Osteoblast (primary cell): ENCODE measurements around the gene TREH. TPM values are rescaled to one million over a fixed set of nuclear protein-coding genes. Genes with fewer than 3 reads are reported as not detected.
"Not testable (repeated sequence)": the region's sequence is repeated elsewhere in the genome, so short reads cannot be mapped to it uniquely, and the experiment has no call there.

Source experiments
- DNase-seq: peaks from one replicate; pipeline ENCODE4 v3.0.0; 2011; ENCODE audit warnings: low spot score, mixed read lengths; ENCODE audit not compliant: insufficient read length; ENCODE audit errors: missing footprints
- H2AFZ ChIP-seq: 2 replicates; pipeline ENCODE4 v1.6.0; 2011; ENCODE audit warnings: mild to moderate bottlenecking, low read length
- H3K27ac ChIP-seq: 2 replicates; pipeline ENCODE4 v1.5.1; 2011; ENCODE audit warnings: mild to moderate bottlenecking, low read depth, low read length, moderate library complexity
- H3K27me3 ChIP-seq: 2 replicates; pipeline ENCODE4 v1.6.0; 2012; ENCODE audit warnings: mild to moderate bottlenecking, control low read depth, inconsistent platforms, low read length, moderate library complexity; ENCODE audit not compliant: insufficient read depth
- H3K36me3 ChIP-seq: 2 replicates; pipeline ENCODE4 v1.5.1; 2011; ENCODE audit warnings: mild to moderate bottlenecking, low read length, control low read depth, moderate library complexity; ENCODE audit not compliant: insufficient read depth
- H3K4me1 ChIP-seq: 2 replicates; pipeline ENCODE4 v1.5.1; 2011; ENCODE audit warnings: mild to moderate bottlenecking, low read length, control low read depth, moderate library complexity; ENCODE audit not compliant: insufficient read depth
- H3K4me2 ChIP-seq: 2 replicates; pipeline ENCODE4 v1.6.0; 2011; ENCODE audit warnings: mild to moderate bottlenecking, low read length; ENCODE audit not compliant: insufficient read depth
- H3K4me3 ChIP-seq: fragments of 200-600 bp; sonication (generic); 3 replicates; pipeline ENCODE4 v1.5.1; 2012; ENCODE audit warnings: mild to moderate bottlenecking, low read length, inconsistent platforms; ENCODE audit not compliant: insufficient read depth
- H3K79me2 ChIP-seq: 2 replicates; pipeline ENCODE4 v1.6.0; 2012; ENCODE audit warnings: mild to moderate bottlenecking, low read length, control low read depth, inconsistent platforms; ENCODE audit not compliant: insufficient read depth
- H3K9me3 ChIP-seq: 2 replicates; pipeline ENCODE4 v1.5.1; 2011; ENCODE audit warnings: low read depth, low read length, control low read depth
- H4K20me1 ChIP-seq: 2 replicates; pipeline ENCODE4 v1.6.0; 2012; ENCODE audit warnings: mild to moderate bottlenecking, low read length, control low read depth; ENCODE audit not compliant: insufficient read depth
- CTCF ChIP-seq: IDR thresholded peaks from 2 replicates; pipeline ENCODE4 v1.5.1; 2011; ENCODE audit warnings: mild to moderate bottlenecking, low read depth, low read length, moderate library complexity; ENCODE audit errors: extremely low read depth
- total RNA-seq: library from RNA; depleted of rRNA; stranded (reverse); fragments of >200 nt; gene quantifications from 2 replicates; pipeline ENCODE4 v1.2.3, GENCODE V29; 2012

Gene TREH, protein sequence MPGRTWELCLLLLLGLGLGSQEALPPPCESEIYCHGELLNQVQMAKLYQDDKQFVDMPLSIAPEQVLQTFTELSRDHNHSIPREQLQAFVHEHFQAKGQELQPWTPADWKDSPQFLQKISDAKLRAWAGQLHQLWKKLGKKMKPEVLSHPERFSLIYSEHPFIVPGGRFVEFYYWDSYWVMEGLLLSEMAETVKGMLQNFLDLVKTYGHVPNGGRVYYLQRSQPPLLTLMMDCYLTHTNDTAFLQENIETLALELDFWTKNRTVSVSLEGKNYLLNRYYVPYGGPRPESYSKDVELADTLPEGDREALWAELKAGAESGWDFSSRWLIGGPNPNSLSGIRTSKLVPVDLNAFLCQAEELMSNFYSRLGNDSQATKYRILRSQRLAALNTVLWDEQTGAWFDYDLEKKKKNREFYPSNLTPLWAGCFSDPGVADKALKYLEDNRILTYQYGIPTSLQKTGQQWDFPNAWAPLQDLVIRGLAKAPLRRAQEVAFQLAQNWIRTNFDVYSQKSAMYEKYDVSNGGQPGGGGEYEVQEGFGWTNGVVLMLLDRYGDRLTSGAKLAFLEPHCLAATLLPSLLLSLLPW
- total RNA-seq: not detected in 2 replicates

DNA sequence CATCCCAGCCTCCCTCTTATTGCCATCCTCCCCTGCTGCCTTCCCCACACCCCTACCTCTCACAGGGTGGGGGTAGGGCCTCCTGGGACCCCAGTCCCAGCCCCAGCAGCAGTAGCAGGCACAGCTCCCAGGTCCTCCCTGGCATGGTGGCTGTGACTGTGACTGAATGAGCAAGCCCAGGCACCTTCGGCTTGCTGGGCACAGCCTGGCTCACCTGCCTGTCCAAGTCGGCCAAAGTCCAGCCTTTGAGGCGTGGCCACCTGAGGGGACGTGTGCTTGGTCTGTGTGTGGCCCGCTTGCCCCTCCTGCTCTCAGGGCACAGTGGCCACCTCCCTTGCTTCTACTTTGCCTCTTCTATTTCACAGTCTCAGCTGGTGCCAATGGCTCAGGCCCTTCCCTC, at the start of gene TREH:
Gene TREH (minus strand): TSS at position 168 of the 400 bp plus-strand sequence. CDS start 23 bp downstream, at position 145.
- H3K4me1 ChIP-seq: no peaks in the 10 kb centered on the region
- H3K9me3 ChIP-seq: no peaks in the 10 kb centered on the region
- DNase-seq: no peak
- H3K36me3 ChIP-seq: no peaks in the 10 kb centered on the region
- H4K20me1 ChIP-seq: no peaks in the 10 kb centered on the region
- no peaks in the 10 kb centered on the region for H3K27me3 ChIP-seq
- H3K27ac ChIP-seq: no peak within 1 kb of the TSS
- TF ChIP-seq CTCF: no peak
- no peak within 1 kb of the TSS for H3K4me2 ChIP-seq
- H3K79me2 ChIP-seq: no peaks in the 10 kb centered on the region
- no peak within 1 kb of the TSS for H3K4me3 ChIP-seq
- no peak within 1 kb of the TSS for H2AFZ ChIP-seq

GRCh38 chr11:118728112-118728511, 48.7 kb upstream of the TREH start:
- not testable (repeated sequence) for H3K36me3 ChIP-seq, H3K79me2 ChIP-seq, H3K4me1 ChIP-seq, DNase-seq, H4K20me1 ChIP-seq, H3K27ac ChIP-seq, H3K4me2 ChIP-seq, H3K4me3 ChIP-seq, H2AFZ ChIP-seq, H3K9me3 ChIP-seq
- peaks cover 16% of the 10 kb centered on the region for H3K27me3 ChIP-seq

DNA sequence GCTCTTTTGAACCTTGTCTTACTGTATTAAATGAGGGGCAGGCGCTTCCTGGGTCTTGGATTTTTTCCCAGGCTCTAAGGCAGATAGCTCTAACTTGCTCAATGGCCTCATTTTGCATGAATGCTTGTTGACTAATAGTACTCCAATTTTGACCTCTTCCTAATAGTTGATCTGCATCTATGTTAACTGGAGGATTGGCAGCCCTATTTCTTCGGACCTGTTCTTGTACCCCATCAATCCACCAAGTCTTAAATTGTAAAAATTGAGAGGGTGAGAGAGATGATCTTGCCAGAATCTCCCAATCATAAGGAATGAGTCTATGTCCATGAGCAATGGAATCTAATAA, 48.2 kb upstream of the TREH start:
- not testable (repeated sequence) for H3K9me3 ChIP-seq, DNase-seq, H3K79me2 ChIP-seq, H3K4me3 ChIP-seq, H3K4me1 ChIP-seq, H3K36me3 ChIP-seq, H2AFZ ChIP-seq, H3K27ac ChIP-seq, H3K4me2 ChIP-seq, H4K20me1 ChIP-seq
- peaks cover 16% of the 10 kb centered on the region for H3K27me3 ChIP-seq

DNA sequence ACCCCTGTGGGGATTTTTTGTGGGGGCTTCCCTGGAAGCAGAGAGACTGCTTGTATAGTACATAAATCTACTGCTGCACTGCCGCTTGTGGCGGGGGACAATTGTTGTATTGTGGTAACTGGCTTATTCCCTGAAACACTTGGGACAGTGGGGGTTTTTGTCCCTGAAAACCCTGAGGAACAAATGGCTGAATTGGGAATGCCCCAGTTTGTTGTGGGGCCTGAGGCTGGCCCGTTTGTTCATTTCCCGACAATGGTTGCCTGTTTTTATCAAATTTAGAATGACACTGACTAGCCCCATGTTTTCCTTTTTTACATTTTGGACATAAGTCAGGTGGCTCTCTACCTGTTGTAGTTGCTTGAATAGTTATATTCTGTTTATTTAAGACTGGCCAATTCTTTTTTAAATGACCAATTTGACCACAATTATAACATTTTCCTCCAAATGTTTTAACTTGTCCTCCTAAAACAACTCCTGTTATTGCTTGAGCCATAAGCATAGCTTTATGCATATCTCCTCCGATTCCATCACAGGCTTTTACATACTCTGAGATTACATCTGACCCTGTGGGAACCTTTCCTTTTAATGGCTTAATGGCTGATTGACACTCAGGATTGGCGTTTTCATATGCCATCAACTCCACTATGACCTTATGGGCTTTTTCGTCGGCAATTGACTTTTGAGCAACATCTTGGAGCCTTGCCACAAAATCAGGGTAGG, 47.7 kb upstream of the TREH start:
- not testable (repeated sequence) for H2AFZ ChIP-seq, H3K9me3 ChIP-seq, H3K27ac ChIP-seq, H4K20me1 ChIP-seq, DNase-seq, H3K79me2 ChIP-seq, H3K4me1 ChIP-seq, H3K4me3 ChIP-seq, H3K4me2 ChIP-seq, H3K36me3 ChIP-seq
- peaks cover 22% of the 10 kb centered on the region for H3K27me3 ChIP-seq

GRCh38 chr11:118721478-118722015, 42.1 kb upstream of the TREH start:
- not testable (repeated sequence) for DNase-seq, H3K27ac ChIP-seq
- peaks cover 13% of the 10 kb centered on the region for H3K27me3 ChIP-seq

DNA sequence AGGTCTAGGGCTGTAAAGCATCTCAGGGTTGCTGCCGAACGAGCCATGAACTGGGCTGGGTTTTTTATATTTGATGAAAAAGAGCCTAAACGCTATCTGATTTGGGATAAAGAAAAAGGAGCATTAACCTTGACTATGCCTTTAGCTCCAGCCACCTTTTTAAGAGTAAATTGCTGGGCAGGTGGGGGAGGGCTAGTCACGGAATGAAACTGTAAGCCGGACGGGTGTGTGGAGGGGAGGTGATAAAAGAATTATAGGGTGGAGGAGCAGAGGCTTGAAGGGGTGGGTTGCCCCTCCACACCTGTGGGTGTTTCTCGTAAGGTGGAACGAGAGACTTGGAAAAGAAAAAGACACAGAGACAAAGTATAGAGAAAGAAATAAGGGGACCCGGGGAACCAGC, 41.3 kb upstream of the TREH start:
- H2AFZ ChIP-seq, H3K4me2 ChIP-seq, H3K9me3 ChIP-seq, H3K27ac ChIP-seq, H3K4me3 ChIP-seq, H3K36me3 ChIP-seq, DNase-seq, H4K20me1 ChIP-seq, H3K4me1 ChIP-seq, H3K27me3 ChIP-seq, H3K79me2 ChIP-seq: not testable (repeated sequence)

More at GRCh38 chr11:118721478-118722015, 42.1 kb upstream of the TREH start:
- not testable (repeated sequence) for H3K36me3 ChIP-seq, H3K9me3 ChIP-seq, H2AFZ ChIP-seq, H3K79me2 ChIP-seq, H3K4me3 ChIP-seq, H3K4me1 ChIP-seq, H3K4me2 ChIP-seq, H4K20me1 ChIP-seq

- DNase-seq, H4K20me1 ChIP-seq, H2AFZ ChIP-seq, H3K27ac ChIP-seq, H3K79me2 ChIP-seq, H3K4me1 ChIP-seq, H3K36me3 ChIP-seq, H3K27me3 ChIP-seq, H3K9me3 ChIP-seq, H3K4me3 ChIP-seq: not testable (repeated sequence)
- peak overlapping the region; percentile 32 for H3K4me2 ChIP-seq
Observed at GRCh38 chr11:118720078-118720477, 40.6 kb upstream of the TREH start.

DNA sequence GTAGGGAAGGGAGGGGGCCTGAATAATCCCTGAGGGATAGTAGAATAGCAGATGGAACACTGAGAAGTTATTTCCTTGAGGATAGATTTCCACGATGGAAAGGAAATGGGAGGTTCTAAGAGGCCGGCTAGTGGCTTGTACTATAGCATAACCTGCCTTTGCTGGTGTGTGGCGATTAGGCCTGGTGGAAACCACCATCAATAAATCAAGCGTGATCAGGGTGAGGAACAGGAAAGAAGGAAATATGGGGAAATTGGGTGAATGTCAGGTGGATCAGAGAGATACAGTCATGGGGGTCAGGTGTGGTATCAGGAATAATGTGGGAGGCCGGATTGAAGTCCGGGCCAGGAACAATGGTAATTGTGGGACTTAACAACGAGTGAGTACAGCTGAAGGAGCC, 39.1 kb upstream of the TREH start:
- H4K20me1 ChIP-seq, H3K36me3 ChIP-seq, H3K4me2 ChIP-seq, H3K4me1 ChIP-seq, H3K79me2 ChIP-seq, H3K4me3 ChIP-seq, H2AFZ ChIP-seq, H3K27me3 ChIP-seq, H3K27ac ChIP-seq, H3K9me3 ChIP-seq, DNase-seq: not testable (repeated sequence)
